ENCODE results near the gene ATPAF2. TPM values are rescaled to one million over a fixed set of nuclear protein-coding genes. Genes with fewer than 3 reads are reported as not detected.
A peak's percentile ranks its signal among the peaks of the same experiment; 100 is the strongest.

ATPAF2 gene
- total RNA-seq, 1 donor = 13.0 TPM

DNA sequence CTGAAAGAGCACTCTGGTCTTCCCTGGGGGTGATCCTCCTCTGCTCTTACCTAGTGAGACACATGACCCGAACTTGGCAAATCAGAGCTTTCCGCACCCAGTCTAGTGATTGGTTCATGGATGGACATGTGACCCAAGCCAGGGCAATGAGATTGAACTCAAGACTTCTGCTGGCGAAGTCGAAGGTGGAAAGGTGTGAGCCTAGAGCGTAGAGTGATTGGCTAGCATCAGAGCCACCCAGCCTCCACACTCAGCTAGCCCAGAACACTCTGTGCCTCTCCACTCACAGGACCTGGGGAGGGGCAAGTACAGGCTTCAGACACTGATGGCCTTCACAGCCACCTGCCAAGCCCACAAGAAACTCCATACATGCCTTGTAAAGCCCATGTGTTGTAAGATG, 17.6 kb downstream of the ATPAF2 start:
- DNase-seq (ENCODE audit: low read depth) = no peak
- TF ChIP-seq, protein P1, sequence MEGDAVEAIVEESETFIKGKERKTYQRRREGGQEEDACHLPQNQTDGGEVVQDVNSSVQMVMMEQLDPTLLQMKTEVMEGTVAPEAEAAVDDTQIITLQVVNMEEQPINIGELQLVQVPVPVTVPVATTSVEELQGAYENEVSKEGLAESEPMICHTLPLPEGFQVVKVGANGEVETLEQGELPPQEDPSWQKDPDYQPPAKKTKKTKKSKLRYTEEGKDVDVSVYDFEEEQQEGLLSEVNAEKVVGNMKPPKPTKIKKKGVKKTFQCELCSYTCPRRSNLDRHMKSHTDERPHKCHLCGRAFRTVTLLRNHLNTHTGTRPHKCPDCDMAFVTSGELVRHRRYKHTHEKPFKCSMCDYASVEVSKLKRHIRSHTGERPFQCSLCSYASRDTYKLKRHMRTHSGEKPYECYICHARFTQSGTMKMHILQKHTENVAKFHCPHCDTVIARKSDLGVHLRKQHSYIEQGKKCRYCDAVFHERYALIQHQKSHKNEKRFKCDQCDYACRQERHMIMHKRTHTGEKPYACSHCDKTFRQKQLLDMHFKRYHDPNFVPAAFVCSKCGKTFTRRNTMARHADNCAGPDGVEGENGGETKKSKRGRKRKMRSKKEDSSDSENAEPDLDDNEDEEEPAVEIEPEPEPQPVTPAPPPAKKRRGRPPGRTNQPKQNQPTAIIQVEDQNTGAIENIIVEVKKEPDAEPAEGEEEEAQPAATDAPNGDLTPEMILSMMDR (IDR thresholded peaks at IDR 0.05; ENCODE audit: insufficient read depth, low read depth, low read length) = no peak
- H3K4me3 ChIP-seq (ENCODE audit: low read depth, low read length) = no peak overlapping the region

DNA sequence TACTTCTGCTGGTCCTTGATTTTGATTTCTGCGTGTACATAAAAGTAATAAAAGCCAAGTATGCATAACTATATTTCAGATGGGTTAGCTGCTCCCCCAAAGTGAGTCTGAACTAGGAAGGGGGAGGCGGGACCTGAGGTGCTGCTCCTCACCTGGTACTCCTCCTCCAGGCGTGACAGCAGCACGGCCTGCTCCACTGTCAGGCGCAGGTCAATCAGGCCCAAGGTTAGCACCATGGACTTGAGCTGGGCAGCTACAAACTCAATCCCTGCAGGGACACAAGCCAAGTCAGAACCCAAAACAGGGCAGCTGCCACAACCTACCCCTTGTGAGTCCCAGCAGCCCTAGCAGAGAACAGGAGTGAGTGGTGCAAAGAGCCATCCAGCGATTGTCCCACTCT, 18.0 kb downstream of the ATPAF2 start:
- H3K4me3 ChIP-seq (ENCODE audit: low read depth, low read length) = no peak overlapping the region
- TF ChIP-seq, protein P1 (IDR thresholded peaks at IDR 0.05; ENCODE audit: insufficient read depth, low read depth, low read length) = no peak
- DNase-seq (ENCODE audit: low read depth) = no peak

DNA sequence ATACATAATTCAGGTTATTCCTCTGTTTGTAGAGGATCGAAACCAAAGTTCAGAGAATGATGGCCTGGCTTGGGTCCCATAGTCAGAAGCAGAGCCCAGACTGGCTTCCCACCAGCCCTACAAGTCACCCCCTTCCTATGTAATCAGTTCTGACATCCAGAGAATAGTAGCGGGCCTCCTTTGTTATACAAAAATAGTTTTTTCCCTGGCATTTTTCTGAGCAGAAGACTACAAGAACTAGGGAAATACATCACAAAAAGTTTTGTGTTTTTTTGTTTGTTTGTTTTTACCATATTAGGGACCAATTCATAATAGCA, 19.2 kb downstream of the ATPAF2 start:
- no peak for DNase-seq (ENCODE audit: low read depth)
- TF ChIP-seq, protein P1 (IDR thresholded peaks at IDR 0.05; ENCODE audit: insufficient read depth, low read depth, low read length) = no peak
- no peak overlapping the region for H3K4me3 ChIP-seq (ENCODE audit: low read depth, low read length)

GRCh38 chr17:18018411-18018921, 20.5 kb downstream of the ATPAF2 start:
- no peak overlapping the region for H3K4me3 ChIP-seq (ENCODE audit: low read depth, low read length)
- TF ChIP-seq, protein P1 (IDR thresholded peaks at IDR 0.05; ENCODE audit: insufficient read depth, low read depth, low read length) = no peak
- no peak for DNase-seq (ENCODE audit: low read depth)

DNA sequence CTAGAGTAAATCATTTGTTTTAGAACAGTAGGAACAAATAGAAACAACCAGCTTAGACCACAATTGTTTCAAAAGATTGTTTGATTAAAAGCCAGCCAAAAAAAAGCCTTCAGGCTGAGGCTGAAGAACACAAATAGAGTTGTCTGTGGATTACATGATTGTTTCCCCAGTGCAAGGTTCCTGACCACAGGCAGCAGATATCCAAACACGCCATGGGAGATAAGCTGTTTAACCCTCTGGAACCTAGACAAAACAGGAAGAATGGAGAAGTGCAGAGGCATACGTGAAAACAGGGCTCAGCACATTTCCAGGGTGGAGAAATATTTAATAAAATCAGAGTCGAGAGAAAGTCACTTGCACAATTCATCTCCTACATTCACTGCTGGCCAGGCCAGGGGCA, 21.0 kb downstream of the ATPAF2 start:
- TF ChIP-seq, protein P1 (IDR thresholded peaks at IDR 0.05; ENCODE audit: insufficient read depth, low read depth, low read length) = no peak
- peak; percentile 68 for DNase-seq (ENCODE audit: low read depth)
- no peak overlapping the region for H3K4me3 ChIP-seq (ENCODE audit: low read depth, low read length)

GRCh38 chr17:18016426-18016825, 22.5 kb downstream of the ATPAF2 start:
- no peak overlapping the region for H3K4me3 ChIP-seq (ENCODE audit: low read depth, low read length)
- TF ChIP-seq, protein P1 (IDR thresholded peaks at IDR 0.05; ENCODE audit: insufficient read depth, low read depth, low read length) = no peak
- DNase-seq (ENCODE audit: low read depth) = no peak

DNA sequence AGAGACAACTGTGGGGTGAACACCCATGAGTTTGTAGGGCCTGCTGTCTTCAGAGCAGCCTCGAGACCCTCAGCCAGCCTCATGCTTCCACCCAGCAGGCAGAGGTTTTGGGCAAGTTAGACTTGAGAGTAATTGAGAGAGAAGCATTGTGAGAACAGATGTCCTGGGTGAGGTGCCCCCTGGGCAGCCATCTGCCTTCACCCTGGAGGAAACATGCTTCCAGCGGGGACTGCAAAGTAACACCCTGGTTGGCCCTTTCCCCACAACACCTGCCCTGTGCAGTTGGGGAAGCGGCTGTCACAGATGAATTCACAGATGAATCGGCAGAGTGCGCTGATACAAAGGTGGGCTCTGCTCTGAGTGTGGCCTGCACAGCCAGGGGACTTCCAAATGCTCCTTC, 23.4 kb downstream of the ATPAF2 start:
- DNase-seq (ENCODE audit: low read depth) = no peak
- H3K4me3 ChIP-seq (ENCODE audit: low read depth, low read length) = no peak overlapping the region
- TF ChIP-seq, protein P1 (IDR thresholded peaks at IDR 0.05; ENCODE audit: insufficient read depth, low read depth, low read length) = no peak

Measured in fibroblast of villous mesenchyme (primary cell).